NT2/D1 (cell line): Measurements from ENCODE around the gene BUD13.

Experiments used
- DNase-seq: peaks from one replicate; pipeline ENCODE4 v3.0.0-alpha.2; 2011; ENCODE audit warnings: low read depth, low spot score
- H3K27me3 ChIP-seq: 2 replicates; pipeline ENCODE4 v1.6.0; 2011; ENCODE audit warnings: mild to moderate bottlenecking; ENCODE audit not compliant: insufficient read length, insufficient read depth
- H3K36me3 ChIP-seq: 2 replicates; pipeline ENCODE4 v1.6.1; 2011; ENCODE audit warnings: mild to moderate bottlenecking, low read length, mixed read lengths; ENCODE audit not compliant: insufficient read depth, insufficient read length
- H3K4me1 ChIP-seq: 2 replicates; pipeline ENCODE4 v1.5.1; 2011; ENCODE audit not compliant: insufficient read depth, insufficient read length
- H3K4me3 ChIP-seq: 2 replicates; pipeline ENCODE4 v1.5.1; 2011; ENCODE audit warnings: low read depth; ENCODE audit not compliant: insufficient read length
- H3K9ac ChIP-seq: 2 replicates; pipeline ENCODE4 v1.6.0; 2011; ENCODE audit warnings: low read depth; ENCODE audit not compliant: insufficient read length
- H3K9me3 ChIP-seq: 2 replicates; pipeline ENCODE4 v1.5.1; 2011; ENCODE audit warnings: mild to moderate bottlenecking, low read length; ENCODE audit not compliant: insufficient read depth
- SUZ12 ChIP-seq: IDR thresholded peaks from 2 replicates; pipeline ENCODE4 v1.6.1; 2011; ENCODE audit not compliant: insufficient read length, insufficient read depth; ENCODE audit errors: extremely low read depth
- YY1 ChIP-seq: IDR thresholded peaks from 2 replicates; pipeline ENCODE4 v1.6.1; 2011; ENCODE audit not compliant: insufficient read length, insufficient read depth
- ZNF274 ChIP-seq: IDR thresholded peaks from 2 replicates; pipeline ENCODE4 v1.6.1; 2011; ENCODE audit warnings: mild to moderate bottlenecking, low read depth, low read length

BUD13 gene

DNA sequence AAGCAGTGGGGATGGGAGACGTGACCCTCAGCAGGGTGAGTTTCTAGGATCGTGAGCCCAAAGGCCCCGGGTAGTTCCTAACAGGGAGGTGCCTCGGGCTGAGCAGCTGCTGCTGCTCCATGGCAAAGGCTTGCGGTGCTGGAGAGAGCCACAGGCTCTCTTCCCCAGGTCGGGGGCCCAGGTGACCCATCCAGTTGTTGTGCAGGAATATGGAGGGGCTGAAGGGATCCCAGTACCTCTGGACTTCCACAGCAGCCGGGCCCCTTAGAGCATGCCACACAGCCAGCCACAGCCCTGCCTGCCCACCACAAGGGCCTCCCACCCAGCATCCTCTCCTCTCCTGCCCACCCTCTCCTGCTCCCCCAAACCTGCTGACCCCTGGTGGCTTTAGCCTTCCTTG is 49.3 kb downstream of the BUD13 start:
- TF ChIP-seq YY1 = no peak
- TF ChIP-seq SUZ12 = no peak
- no peak for TF ChIP-seq ZNF274
- no peak overlapping the region for H3K9ac ChIP-seq
- no peaks in the 10 kb centered on the region for H3K9me3 ChIP-seq
- H3K36me3 ChIP-seq = no peaks in the 10 kb centered on the region
- peaks cover 6% of the 10 kb centered on the region for H3K4me1 ChIP-seq
- no peak for DNase-seq
- H3K27me3 ChIP-seq = no peaks in the 10 kb centered on the region
- H3K4me3 ChIP-seq = no peak overlapping the region

GRCh38 chr11:116721988-116722387 is 50.8 kb downstream of the BUD13 start:
- Histone ChIP-seq H3K27me3 (no peaks in the 10 kb centered on the region), H3K9ac (no peak overlapping the region), H3K36me3 (no peaks in the 10 kb centered on the region), H3K4me1 (peaks cover 6% of the 10 kb centered on the region), H3K4me3 (no peak overlapping the region), H3K9me3 (no peaks in the 10 kb centered on the region)
- DNase-seq = no peak
- TF ChIP-seq SUZ12 (no peak), ZNF274 (no peak), YY1 (no peak)

DNA sequence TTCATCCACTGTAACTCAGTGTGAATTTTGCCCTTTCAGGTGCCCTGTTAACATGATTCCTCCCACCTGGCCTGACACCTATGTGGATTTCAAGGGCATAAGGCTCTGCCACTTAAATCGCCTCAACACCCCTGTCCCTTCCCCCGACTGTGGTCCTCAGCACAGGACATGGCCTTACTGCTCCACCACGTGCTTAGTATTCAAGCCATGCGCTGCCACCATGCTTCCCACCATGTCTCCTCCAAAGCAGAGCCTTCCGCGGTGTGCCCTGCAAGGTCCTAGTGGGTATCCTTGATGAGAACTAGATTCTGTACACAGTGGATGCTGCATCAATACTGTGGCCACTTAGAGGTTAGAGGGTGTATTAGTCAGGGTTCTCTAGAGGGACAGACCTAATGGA is 51.9 kb downstream of the BUD13 start:
- H3K9me3 ChIP-seq = no peaks in the 10 kb centered on the region
- H3K9ac ChIP-seq = no peak overlapping the region
- no peaks in the 10 kb centered on the region for H3K27me3 ChIP-seq
- no peak overlapping the region for H3K4me3 ChIP-seq
- peaks cover 6% of the 10 kb centered on the region for H3K4me1 ChIP-seq
- TF ChIP-seq ZNF274 (no peak), YY1 (no peak), SUZ12 (no peak)
- DNase-seq = no peak
- no peaks in the 10 kb centered on the region for H3K36me3 ChIP-seq

DNA sequence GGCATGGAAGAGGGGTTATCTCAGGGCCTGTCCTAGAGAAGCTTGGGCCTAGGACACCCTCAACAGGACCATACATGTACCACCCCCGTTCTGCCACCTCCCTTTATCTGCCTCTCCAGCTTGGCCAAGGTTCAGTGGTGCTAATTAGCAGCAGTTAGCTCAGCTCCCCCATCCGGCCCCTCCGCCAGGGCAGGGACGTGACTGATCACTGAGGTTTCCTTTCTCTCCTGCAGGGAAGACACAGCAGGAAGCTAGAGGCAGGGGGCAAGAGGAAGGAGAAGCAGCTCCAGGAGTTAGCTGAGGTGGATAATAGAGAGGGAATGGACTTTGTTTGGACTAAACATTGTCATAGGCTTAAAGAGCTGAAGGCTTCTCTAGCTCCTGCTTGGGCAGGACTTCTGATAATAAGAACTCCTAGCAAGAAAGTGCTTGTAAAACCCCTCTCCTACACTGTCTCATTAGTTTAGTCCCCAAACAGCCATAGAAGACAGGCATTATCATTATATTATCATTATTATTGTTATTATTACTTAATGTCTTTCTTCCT is 53.8 kb downstream of the BUD13 start:
- no peak for DNase-seq

GRCh38 chr11:116716621-116717020 is 56.2 kb downstream of the BUD13 start:
- Histone ChIP-seq H3K4me3 (no peak overlapping the region), H3K4me1 (peaks cover 7% of the 10 kb centered on the region), H3K27me3 (peaks cover 2% of the 10 kb centered on the region), H3K36me3 (no peaks in the 10 kb centered on the region), H3K9me3 (no peaks in the 10 kb centered on the region), H3K9ac (no peak overlapping the region)
- no peak for TF ChIP-seq YY1
- no peak for TF ChIP-seq ZNF274
- TF ChIP-seq SUZ12 = no peak
- no peak for DNase-seq

More for the DNA sequence above, 53.8 kb downstream of the BUD13 start:
- no peaks in the 10 kb centered on the region for H3K27me3 ChIP-seq
- H3K9ac ChIP-seq = no peak overlapping the region
- H3K4me3 ChIP-seq = no peak overlapping the region
- no peaks in the 10 kb centered on the region for H3K9me3 ChIP-seq
- TF ChIP-seq YY1 = no peak
- no peak for TF ChIP-seq ZNF274
- no peak for TF ChIP-seq SUZ12
- H3K36me3 ChIP-seq = no peaks in the 10 kb centered on the region
- H3K4me1 ChIP-seq = peaks cover 7% of the 10 kb centered on the region

- Histone ChIP-seq H3K36me3 (no peaks in the 10 kb centered on the region), H3K9ac (no peak overlapping the region), H3K27me3 (peaks cover 12% of the 10 kb centered on the region), H3K4me3 (no peak overlapping the region), H3K9me3 (no peaks in the 10 kb centered on the region), H3K4me1 (peaks cover 10% of the 10 kb centered on the region)
- no peak for TF ChIP-seq YY1
- no peak for TF ChIP-seq ZNF274
- no peak for TF ChIP-seq SUZ12
- DNase-seq = no peak
Measured at GRCh38 chr11:116715383-116715782, 57.4 kb downstream of the BUD13 start.

DNA sequence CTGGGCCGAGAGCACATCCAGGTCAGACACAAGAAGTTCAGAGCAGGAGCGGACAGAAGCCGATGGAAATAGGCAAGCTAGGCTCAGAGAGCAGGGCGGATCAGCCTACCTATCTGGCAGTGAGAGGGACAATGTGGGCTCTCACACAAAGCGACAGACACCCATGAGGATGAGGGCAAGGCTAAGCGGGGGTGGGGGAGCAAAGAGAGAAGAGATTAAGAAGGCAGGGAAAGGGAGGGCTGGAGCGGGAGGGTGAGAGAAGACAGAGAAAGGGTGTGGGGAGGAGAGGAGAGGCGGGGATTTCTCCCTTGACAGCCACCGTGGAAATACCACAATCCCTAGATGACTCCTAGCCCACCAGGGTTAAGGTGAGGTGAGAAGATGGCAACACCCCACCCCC is 57.9 kb downstream of the BUD13 start:
- DNase-seq = no peak
- no peak overlapping the region for H3K4me3 ChIP-seq
- H3K27me3 ChIP-seq = peaks cover 12% of the 10 kb centered on the region
- no peaks in the 10 kb centered on the region for H3K36me3 ChIP-seq
- no peak for TF ChIP-seq YY1
- no peak for TF ChIP-seq SUZ12
- no peak for TF ChIP-seq ZNF274
- no peaks in the 10 kb centered on the region for H3K9me3 ChIP-seq
- peaks cover 12% of the 10 kb centered on the region for H3K4me1 ChIP-seq
- no peak overlapping the region for H3K9ac ChIP-seq

GRCh38 chr11:116712428-116712827 is 60.4 kb downstream of the BUD13 start:
- Histone ChIP-seq H3K36me3 (no peaks in the 10 kb centered on the region), H3K27me3 (peaks cover 12% of the 10 kb centered on the region), H3K4me1 (peaks cover 19% of the 10 kb centered on the region), H3K9ac (no peak overlapping the region), H3K4me3 (no peak overlapping the region), H3K9me3 (no peaks in the 10 kb centered on the region)
- TF ChIP-seq ZNF274 (no peak), SUZ12 (no peak), YY1 (no peak)
- DNase-seq = no peak
